ENCODE results near the gene JDP2. TPM values are rescaled to one million over a fixed set of nuclear protein-coding genes. Genes with fewer than 3 reads are reported as not detected.

Gene JDP2
- total RNA-seq, 2 experiments from 2014 or later: 2.1 TPM

DNA sequence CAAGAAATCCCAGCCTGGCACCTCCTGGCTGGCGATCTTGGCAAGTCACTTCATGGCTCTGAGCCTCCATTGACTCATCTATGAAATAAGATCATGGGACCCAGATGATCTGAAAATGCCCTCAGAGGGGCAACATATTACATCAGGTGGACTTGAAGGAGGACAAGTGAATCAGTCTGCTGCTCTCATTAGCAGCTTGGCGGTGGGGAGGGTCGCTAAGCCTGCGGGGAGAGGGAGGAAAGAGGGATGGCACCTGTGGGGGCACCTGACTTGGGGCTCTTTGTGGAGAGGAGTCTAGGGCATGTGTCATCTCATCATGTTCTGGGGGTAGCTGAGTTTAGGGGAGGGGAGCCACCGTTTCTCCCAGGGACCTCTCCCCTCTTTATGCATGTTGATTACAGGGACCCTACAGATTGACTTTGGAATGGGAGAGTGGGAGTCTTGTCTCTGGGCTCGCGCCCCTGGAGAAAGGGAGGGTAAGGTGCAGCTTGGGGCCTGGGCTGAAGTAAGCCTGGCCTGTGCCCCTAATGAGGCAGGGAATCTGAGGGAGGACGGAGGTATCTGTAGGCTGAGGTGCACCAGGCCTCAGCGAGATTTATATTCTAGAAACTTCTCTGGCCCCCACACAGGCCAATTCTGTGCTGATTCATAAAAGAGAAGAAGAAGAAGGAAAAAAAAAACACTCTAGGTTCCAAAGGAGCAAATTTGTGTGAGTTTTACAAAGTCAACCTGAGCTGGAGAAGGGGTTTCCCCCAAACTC is 65.2 kb downstream of the JDP2 start:
- Mint-ChIP-seq H3K36me3 (no peaks in the 10 kb centered on the region), H3K27me3 (no peaks in the 10 kb centered on the region), H3K9me3 (no peaks in the 10 kb centered on the region), H3K4me3 (no peak overlapping the region), H3K4me1 (peaks cover 44% of the 10 kb centered on the region), H3K27ac (peak overlapping the region; percentile 67)
- no peak for DNase-seq

DNA sequence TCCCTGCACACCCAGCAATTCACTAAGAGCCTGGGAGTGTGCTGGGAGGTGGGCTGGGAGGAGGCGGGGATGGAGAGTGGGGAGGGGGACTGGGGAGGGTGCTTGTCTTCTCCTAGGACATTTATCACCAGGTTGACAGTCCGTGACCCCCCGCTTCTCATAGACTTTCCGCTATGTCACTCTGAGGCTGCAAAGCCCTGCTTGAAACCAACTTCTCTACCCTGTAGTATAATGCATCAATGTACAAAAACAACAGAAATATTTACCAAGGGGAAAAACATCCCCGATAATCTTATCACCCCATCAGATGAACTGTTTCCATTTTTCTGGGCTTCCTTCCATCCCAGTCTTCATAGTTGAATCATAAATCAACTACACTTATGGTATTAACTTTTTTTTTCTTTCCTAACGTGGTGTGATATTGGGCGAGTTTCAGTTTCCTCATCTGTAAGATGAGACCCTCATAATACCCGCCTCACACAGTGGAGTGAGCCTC is 65.8 kb downstream of the JDP2 start:
- Mint-ChIP-seq H3K27ac (no peak overlapping the region), H3K27me3 (no peaks in the 10 kb centered on the region), H3K4me3 (no peak overlapping the region), H3K4me1 (peaks cover 43% of the 10 kb centered on the region), H3K36me3 (no peaks in the 10 kb centered on the region), H3K9me3 (no peaks in the 10 kb centered on the region)
- DNase-seq: no peak

DNA sequence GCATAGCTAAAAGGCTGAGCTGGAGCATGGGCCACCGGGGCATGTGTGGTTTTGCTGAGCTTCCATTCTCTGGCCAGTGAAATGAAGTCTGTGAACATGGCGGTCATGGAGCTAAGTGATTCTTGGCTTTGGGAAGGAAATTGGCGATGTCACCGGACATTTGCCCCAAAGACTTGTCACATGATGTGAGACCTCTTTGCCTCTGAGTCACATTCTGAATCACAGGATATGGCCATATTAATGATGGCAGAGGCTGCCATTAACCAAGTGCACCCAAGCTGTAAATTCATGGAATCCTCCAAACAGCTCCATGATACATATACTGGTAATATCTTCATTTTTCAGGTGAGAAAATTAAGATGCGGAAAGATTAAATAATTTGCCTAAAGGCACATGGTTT is 67.1 kb downstream of the JDP2 start:
- Mint-ChIP-seq H3K27me3 (no peaks in the 10 kb centered on the region), H3K4me3 (no peak overlapping the region), H3K4me1 (peaks cover 38% of the 10 kb centered on the region), H3K36me3 (no peaks in the 10 kb centered on the region), H3K27ac (no peak overlapping the region), H3K9me3 (no peaks in the 10 kb centered on the region)
- DNase-seq: no peak

DNA sequence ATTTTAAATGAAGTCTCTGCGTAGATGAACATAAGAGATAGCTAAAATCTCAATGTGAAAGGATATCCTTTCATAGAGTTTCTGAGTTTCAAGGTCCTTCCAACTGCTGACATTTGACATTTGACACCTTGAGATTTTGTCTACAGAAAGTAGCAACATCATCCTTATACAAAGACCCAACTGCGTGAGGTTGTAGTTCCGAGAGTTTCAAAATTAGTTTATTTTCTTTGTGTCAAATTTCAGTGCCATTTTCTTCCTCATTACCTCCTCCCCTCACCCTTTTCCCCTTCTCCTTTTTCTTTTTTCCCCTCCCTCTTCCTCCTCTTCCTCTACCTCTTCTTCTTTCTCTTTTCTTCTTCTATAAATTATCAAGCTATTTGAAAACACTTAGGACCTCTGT is 67.6 kb downstream of the JDP2 start:
- H3K4me3 Mint-ChIP-seq: no peak overlapping the region
- H3K27me3 Mint-ChIP-seq: no peaks in the 10 kb centered on the region
- no peak overlapping the region for H3K27ac Mint-ChIP-seq
- H3K9me3 Mint-ChIP-seq: no peaks in the 10 kb centered on the region
- no peak for DNase-seq
- H3K4me1 Mint-ChIP-seq: peaks cover 38% of the 10 kb centered on the region
- H3K36me3 Mint-ChIP-seq: no peaks in the 10 kb centered on the region

DNA sequence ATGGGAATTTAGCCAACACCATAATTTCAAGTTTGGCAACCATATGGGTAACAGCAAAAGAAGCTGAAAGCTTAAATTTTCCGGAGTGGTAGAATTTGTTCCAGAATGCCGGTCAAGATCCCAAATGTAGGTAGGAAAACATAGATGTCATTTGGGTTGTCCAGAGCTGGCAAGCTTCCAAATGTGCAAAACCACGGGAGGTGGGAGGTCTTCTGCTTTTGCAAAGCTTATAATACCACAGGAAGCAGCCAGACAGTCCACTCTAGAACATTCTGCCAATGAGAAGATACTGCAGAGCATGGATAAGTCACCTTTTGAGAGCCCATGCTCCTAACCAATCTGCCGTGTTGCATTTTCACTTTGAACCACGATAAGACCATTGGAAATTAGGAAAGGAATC is 68.1 kb downstream of the JDP2 start:
- Mint-ChIP-seq H3K27me3 (no peaks in the 10 kb centered on the region), H3K4me1 (peaks cover 38% of the 10 kb centered on the region), H3K36me3 (no peaks in the 10 kb centered on the region), H3K9me3 (no peaks in the 10 kb centered on the region), H3K4me3 (no peak overlapping the region), H3K27ac (no peak overlapping the region)
- DNase-seq: no peak

DNA sequence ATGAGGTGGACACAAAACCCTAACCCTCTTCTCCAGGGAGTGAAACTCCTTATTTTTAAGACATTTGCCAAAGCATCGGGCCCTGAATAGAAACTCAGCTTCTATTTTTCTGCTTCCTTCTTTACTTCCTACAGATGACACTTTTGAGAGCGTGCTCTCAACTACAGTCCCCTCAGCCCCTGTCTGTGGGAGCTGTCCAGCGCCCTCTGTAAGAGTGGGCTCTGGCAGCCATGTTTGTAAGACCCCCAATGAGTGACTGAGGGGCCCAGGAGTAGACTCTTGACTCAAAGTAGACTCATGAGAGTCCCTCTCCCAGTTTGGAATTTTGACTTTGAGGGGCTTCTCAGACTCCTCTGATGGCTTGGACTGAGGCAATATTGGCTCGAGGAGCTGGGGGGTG is 68.9 kb downstream of the JDP2 start:
- DNase-seq: no peak
- Mint-ChIP-seq H3K27me3 (no peaks in the 10 kb centered on the region), H3K4me1 (peaks cover 38% of the 10 kb centered on the region), H3K9me3 (no peaks in the 10 kb centered on the region), H3K36me3 (no peaks in the 10 kb centered on the region), H3K27ac (no peak overlapping the region), H3K4me3 (no peak overlapping the region)

DNA sequence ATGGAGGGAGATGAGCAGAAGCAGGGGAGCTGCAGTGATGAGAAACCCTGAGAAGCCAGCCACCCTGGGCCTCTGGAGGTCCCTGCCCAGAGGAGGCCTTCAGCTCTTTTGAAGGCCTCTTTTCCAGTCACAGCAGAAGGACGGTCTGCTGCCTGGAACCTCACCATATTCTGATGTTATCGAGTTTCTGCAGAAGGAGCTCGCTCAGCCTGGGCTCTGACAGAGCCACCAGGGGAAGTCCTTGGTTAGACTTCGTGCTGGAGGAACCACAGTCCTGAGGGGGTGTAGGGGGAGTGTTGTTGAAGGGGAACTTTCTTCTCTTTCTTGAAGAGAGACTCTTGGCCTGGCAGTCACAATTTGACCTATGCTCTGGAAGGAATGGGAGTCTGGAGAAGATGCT is 69.4 kb downstream of the JDP2 start:
- no peak for DNase-seq
- H3K9me3 Mint-ChIP-seq: no peaks in the 10 kb centered on the region
- H3K4me1 Mint-ChIP-seq: peaks cover 38% of the 10 kb centered on the region

DNA sequence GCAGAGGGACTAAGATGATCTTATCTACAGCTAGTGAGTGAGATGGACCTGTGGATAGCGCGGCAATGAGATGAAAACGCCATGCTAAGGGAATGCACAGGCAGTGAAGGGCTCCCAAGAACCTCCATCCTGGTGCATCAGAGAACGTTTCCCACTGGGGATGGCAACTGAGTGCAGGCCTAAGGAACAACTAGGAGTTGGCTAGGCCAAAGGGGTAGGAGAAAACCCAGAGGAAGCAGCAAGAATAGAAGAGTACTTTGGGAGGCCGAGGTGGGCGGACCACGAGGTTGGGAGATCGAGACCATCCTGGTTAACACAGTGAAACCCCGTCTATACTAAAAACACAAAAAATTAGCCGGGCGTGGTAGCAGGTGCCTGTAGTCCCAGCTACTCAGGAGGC is 69.9 kb downstream of the JDP2 start:
- Mint-ChIP-seq H3K36me3 (no peaks in the 10 kb centered on the region), H3K27me3 (no peaks in the 10 kb centered on the region), H3K4me1 (peaks cover 34% of the 10 kb centered on the region), H3K4me3 (no peak overlapping the region), H3K27ac (no peak overlapping the region), H3K9me3 (no peaks in the 10 kb centered on the region)
- DNase-seq: no peak

More for the DNA sequence above, 69.4 kb downstream of the JDP2 start:
- Mint-ChIP-seq H3K36me3 (no peaks in the 10 kb centered on the region), H3K27me3 (no peaks in the 10 kb centered on the region), H3K4me3 (no peak overlapping the region), H3K27ac (no peak overlapping the region)

DNA sequence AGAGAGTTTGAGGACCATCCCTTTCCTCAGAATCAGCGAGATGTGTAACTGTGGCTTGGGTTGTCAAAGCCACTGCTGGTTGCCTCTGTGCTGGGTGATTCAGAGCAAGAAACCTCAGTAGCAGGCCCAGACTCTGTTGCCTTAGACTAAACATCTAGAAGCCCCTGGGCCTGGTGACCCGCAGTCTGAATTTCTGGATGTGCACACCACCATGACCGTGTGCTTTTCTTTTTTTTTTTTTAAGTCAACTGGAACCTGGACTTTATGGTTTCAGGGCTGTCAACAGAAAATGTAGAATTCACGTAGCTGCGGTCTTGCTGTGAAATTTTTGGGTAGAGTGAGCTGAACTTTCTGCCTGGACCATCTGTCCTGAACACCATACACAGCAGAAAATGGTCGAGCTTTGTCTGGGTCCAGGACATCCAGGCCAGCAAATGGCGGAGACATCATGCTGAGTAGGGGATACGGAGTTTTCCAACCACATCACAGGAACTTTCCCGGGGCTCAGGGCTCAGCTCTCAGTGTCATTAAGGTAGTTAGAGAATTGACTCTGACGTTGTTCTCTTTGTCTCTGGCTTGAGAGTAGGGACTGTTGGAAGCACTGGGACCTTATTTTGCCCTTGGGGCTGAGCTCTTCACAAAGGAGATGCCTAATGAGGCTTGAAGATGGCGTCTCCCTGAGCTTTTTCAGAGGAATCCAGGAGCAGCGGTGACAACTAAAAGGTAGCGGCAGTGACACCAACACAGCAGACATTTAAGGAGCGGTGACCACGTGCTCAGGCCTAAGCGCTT is 71.5 kb downstream of the JDP2 start:
- Mint-ChIP-seq H3K4me3 (no peak overlapping the region), H3K27me3 (no peaks in the 10 kb centered on the region), H3K36me3 (no peaks in the 10 kb centered on the region), H3K27ac (no peak overlapping the region), H3K9me3 (no peaks in the 10 kb centered on the region), H3K4me1 (peaks cover 22% of the 10 kb centered on the region)
- no peak for DNase-seq

DNA sequence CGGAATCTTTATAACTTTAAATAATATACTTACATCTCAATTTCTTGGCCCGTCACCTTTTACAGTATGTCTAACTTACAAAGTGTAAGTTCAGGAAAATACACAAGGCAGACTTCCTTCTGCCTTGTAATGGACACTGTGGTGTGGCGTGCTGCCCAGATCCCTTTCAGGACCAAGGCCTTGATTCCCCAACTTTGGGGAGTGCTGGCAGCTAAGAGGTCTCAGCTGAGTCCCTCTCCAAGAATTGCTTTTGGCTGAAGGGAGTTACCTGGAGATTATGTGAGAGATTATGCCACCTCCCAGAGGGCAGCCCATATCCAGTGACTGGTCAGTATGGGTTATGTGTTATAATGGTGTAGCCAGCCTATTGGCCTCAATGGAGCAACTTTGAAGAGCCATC is 73.3 kb downstream of the JDP2 start:
- Mint-ChIP-seq H3K36me3 (no peaks in the 10 kb centered on the region), H3K27ac (no peak overlapping the region), H3K4me3 (no peak overlapping the region), H3K4me1 (peaks cover 15% of the 10 kb centered on the region), H3K9me3 (peaks cover 2% of the 10 kb centered on the region), H3K27me3 (no peaks in the 10 kb centered on the region)
- no peak for DNase-seq

DNA sequence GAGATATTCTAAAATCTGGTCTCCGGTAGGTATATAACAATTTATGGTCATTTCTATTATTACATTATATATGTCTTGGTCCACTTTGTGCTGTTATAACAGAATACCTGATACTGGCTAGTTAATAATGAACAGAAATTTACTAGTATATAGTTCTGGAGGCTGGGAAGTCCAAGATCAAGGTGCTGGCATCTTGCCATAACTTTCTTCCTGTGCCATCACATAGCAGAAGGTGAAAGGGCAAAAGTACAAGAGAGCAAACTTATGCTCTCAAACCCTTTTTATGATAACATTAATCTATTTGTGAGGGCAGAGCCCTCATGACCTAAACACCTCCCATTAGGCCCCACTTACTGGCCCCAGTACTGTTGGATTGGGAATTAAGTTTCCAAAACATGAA is 76.6 kb downstream of the JDP2 start:
- H3K4me1 Mint-ChIP-seq: peaks cover 2% of the 10 kb centered on the region
- no peaks in the 10 kb centered on the region for H3K36me3 Mint-ChIP-seq
- H3K9me3 Mint-ChIP-seq: peaks cover 9% of the 10 kb centered on the region
- no peak for DNase-seq
- no peaks in the 10 kb centered on the region for H3K27me3 Mint-ChIP-seq
- no peak overlapping the region for H3K4me3 Mint-ChIP-seq
- H3K27ac Mint-ChIP-seq: no peak overlapping the region

DNA sequence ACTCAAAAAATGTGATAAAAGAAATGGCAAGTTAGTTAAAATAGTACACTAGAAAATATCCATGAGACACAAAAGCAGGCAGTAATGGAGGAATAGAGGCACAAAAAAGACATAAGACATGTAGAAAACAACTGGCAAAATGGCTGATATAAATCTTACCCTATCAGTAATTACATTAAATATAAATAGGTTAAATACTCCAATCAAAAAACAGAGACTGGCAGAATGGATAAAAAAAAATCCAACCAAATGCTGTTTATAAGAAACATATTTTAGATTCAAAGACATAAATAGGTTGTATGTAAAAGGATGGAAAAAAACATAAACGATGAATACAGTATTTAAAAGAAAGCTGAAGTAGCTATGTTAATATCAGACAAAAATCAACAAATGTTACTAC is 79.1 kb downstream of the JDP2 start:
- no peak for DNase-seq
- no peak overlapping the region for H3K4me3 Mint-ChIP-seq
- H3K27me3 Mint-ChIP-seq: no peaks in the 10 kb centered on the region
- no peak overlapping the region for H3K27ac Mint-ChIP-seq
- H3K9me3 Mint-ChIP-seq: peaks cover 25% of the 10 kb centered on the region
- peaks cover 16% of the 10 kb centered on the region for H3K4me1 Mint-ChIP-seq
- H3K36me3 Mint-ChIP-seq: peaks cover 8% of the 10 kb centered on the region

DNA sequence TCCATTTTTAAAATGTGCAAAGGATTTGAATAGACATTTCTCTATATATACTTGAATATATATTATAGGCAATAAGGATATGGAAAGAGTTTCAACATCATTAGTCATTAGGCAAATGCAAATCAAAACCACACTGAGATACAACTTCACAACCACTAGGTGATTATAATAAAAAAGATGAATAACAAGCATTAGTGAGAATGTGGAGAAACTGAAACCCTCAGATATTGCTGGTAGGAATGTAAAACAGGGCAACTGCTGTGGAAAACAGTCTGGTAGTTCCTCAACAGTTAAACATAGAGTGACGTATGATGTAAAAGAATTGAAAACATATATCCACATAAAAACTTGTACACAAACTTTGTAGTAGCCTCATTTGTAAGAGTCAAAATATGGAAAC is 82.7 kb downstream of the JDP2 start:
- H3K27ac Mint-ChIP-seq: peak overlapping the region; percentile 82
- H3K4me3 Mint-ChIP-seq: no peak overlapping the region
- peaks cover 23% of the 10 kb centered on the region for H3K4me1 Mint-ChIP-seq

DNA sequence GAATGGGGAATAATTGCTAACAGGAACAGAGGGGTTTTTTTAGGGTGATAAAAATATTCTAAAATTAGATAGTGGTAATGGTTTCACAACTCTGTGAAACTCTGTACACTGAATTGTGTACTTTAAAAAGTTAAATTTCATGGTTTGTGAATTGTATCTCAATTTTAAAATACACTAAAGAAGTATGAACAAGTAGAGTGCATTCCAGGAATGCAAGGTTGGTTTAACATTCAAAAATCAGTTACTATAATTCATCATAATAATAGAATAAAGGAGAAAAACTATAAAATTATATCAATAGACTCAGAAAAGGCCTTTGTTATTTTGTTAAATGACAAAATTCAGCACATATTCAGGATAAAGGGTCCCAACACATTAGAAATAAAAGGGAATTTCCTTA is 83.4 kb downstream of the JDP2 start:
- no peak for DNase-seq
- Mint-ChIP-seq H3K27ac (peak overlapping the region; percentile 82), H3K36me3 (peaks cover 13% of the 10 kb centered on the region), H3K4me3 (no peak overlapping the region), H3K4me1 (peaks cover 30% of the 10 kb centered on the region), H3K9me3 (peaks cover 27% of the 10 kb centered on the region), H3K27me3 (no peaks in the 10 kb centered on the region)

More for the DNA sequence above, 82.7 kb downstream of the JDP2 start:
- no peaks in the 10 kb centered on the region for H3K27me3 Mint-ChIP-seq
- H3K9me3 Mint-ChIP-seq: peaks cover 31% of the 10 kb centered on the region
- peaks cover 13% of the 10 kb centered on the region for H3K36me3 Mint-ChIP-seq
- DNase-seq: no peak

DNA sequence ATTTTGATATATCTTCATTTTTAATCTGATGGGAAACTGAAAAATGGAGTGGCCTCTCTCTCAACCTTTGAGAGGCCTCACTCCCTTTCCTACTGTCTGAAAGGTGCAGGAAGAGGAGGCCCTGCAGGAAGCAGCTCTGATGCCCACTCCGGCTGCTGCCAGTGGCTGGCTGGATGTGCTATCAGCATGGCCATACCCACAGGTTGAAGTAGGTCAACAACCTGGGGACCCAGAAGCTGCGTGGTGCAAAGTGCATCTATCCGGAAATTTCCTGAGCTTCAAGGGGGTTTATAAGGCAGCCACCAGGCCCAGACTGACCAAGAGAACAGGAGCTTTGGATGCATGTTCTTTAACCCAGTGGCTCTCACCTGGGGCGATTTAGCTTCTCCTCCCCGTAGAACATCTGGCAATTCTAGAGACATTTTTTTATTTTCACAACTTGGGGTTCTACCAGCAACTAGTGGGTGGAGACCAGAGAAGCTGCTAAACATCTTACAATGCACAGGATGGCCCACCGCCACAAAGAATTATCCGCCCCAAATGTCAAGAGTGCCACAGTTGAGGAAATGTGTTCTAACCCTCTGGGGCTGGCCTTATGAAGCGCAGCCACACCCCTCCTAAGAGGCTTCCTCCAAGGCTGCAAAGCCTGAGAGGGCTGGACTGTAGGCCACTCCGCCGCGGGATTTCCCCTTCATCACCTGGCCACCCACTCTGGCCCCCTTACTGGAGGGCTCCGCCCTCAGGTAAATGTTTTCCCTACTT is 86.3 kb downstream of the JDP2 start:
- peak overlapping the region; percentile 48 for H3K27ac Mint-ChIP-seq
- DNase-seq: peak; percentile 25
- peaks cover 23% of the 10 kb centered on the region for H3K9me3 Mint-ChIP-seq
- H3K4me3 Mint-ChIP-seq: no peak overlapping the region
- H3K27me3 Mint-ChIP-seq: no peaks in the 10 kb centered on the region
- peaks cover 37% of the 10 kb centered on the region for H3K4me1 Mint-ChIP-seq
- H3K36me3 Mint-ChIP-seq: peaks cover 13% of the 10 kb centered on the region

Data from activated naive CD8-positive, alpha-beta T cell treated with anti-CD3 and anti-CD28 coated beads for 36 hours (primary cell).